ENCODE results near the gene CYP27C1.

Gene CYP27C1

DNA sequence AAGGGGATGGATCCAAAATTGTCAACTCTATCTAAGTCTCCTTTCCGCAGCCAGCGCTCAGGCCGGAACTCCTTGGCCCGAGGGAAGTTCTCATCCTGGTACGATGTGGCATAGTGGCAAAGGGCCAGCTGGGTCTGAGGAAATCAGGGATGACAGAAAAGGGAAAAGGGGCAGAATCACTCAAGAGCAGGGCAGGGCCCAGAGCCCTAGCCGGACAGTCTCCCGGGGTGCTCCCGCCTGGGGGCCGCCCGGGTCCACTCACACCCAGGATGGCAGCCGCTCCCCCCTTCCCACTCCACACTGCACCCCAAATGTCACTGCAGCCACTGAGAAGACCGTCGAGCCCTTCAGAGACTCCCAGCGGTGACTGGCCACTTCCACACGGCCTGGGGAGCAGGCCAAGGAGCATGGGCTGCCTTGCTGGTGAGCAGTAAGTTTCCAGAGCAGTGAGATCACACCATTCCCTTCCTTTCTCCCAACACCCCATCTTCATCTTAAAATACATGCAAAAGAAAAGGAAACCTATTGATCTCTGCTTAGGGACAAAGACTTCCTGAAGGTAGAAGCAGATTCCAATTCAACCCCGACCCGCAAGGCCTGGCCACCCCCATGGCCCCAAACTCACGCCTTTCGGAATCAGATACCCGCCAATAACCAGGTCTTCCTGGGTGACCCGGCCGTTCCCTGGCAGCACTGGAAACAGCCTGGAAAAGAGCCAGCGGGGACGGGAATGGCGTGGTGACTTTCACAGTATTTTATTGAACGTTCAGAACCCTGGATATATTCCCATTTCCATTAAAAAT, 26.7 kb downstream of the CYP27C1 start:
- no peak for DNase-seq (ENCODE audit: low read depth)

DNA sequence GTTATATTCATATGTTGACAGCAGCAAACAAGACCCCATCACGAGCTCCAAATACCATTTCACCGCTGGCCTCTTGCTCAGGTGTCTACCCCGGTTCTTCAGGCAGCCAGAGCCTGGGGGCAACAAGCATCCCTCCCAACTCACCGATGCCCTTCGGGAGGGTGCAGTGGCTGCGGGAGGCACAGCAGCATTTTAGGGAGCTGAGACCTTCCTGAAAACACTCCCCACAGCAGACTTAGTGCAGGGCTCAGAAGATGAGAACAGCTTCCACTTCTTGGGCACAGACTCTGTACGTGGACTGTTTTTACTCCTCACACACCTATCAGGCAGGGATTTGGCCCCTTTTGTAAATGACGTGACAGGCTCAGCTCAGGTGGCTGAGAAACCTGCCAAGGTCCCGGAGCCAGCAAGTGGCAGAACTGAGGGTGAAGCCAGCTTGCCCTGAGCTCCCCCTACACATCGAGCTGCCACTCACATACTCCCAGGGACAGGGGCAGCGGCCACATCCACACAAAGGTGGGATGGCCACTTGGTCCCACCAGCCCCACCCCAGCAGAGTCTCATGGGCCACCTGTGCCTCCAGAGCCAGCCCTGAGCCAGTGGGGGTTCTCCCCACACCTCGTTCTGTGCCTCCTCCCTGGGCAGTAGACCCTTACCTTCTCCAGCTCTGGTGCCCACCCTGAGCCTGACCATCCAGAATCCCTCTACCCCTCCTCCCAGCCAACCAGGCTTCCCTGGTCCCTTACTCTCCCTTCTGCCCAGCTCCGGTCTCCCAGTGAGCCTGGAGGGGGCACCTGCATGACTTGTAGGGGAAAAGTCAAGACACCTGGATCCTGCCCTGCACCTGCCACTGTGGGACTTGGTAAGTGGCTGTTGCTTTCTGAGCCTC, 28.5 kb downstream of the CYP27C1 start:
- no peak for DNase-seq (ENCODE audit: low read depth)

- no peak for DNase-seq (ENCODE audit: low read depth)
Observed at GRCh38 chr2:127188797-127189196, 31.3 kb downstream of the CYP27C1 start.

GRCh38 chr2:127187831-127188230, 32.3 kb downstream of the CYP27C1 start:
- no peak for DNase-seq (ENCODE audit: low read depth)

GRCh38 chr2:127187081-127187775, 32.9 kb downstream of the CYP27C1 start:
- DNase-seq (ENCODE audit: low read depth), result no peak

- DNase-seq (ENCODE audit: low read depth), result no peak
Observed at GRCh38 chr2:127185705-127186104, 34.4 kb downstream of the CYP27C1 start.

DNA sequence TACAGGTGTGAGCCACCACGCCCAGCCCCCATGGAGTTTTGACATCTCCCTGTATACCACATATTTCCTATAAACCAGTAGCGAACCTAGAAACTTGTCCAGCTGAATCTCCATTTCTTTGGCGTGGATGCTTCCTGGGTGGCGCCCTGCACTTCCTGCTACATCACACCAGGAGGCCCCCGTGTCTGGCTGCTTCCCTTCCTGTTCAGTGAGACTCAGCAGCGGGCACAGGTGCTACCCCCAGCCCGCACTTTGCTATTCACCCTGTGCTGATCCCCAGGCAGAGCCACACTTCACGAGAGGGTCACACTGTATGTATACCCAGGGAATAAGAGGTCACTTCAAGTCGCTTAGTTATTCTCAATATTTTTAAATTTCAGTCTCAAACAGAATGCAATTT, 35.0 kb downstream of the CYP27C1 start:
- no peak for DNase-seq (ENCODE audit: low read depth)

- no peak for DNase-seq (ENCODE audit: low read depth)
Observed at GRCh38 chr2:127183771-127184170, 36.3 kb downstream of the CYP27C1 start.

GRCh38 chr2:127182626-127183458, 37.3 kb downstream of the CYP27C1 start:
- no peak for DNase-seq (ENCODE audit: low read depth)

DNA sequence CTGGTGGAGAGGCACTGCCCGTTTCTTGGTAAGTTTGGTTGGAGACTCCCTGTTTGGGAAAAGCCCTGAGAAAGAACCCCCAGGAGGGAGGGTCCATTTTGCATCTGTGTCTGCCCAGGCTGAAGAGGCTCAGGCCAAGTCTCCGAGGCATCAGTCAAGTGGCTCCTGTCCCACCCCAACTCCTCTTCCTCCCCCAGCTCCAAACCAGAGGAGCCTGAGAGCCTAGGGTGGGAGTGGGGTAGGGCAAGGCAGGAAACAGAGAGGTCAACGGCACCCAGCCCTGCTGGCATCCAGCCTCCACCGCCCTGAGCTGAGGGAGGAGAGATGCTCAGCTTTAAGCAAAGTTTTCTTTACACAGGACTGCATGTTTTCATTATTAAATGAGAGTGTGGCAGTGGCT, 38.2 kb downstream of the CYP27C1 start:
- no peak for DNase-seq (ENCODE audit: low read depth)

- no peak for DNase-seq (ENCODE audit: low read depth)
Observed at GRCh38 chr2:127179766-127180165, 40.3 kb downstream of the CYP27C1 start.

GRCh38 chr2:127177617-127178263, 42.4 kb downstream of the CYP27C1 start:
- DNase-seq (ENCODE audit: low read depth), result no peak

- no peak for DNase-seq (ENCODE audit: low read depth)
Observed at GRCh38 chr2:127176371-127177311, 43.5 kb downstream of the CYP27C1 start.

DNA sequence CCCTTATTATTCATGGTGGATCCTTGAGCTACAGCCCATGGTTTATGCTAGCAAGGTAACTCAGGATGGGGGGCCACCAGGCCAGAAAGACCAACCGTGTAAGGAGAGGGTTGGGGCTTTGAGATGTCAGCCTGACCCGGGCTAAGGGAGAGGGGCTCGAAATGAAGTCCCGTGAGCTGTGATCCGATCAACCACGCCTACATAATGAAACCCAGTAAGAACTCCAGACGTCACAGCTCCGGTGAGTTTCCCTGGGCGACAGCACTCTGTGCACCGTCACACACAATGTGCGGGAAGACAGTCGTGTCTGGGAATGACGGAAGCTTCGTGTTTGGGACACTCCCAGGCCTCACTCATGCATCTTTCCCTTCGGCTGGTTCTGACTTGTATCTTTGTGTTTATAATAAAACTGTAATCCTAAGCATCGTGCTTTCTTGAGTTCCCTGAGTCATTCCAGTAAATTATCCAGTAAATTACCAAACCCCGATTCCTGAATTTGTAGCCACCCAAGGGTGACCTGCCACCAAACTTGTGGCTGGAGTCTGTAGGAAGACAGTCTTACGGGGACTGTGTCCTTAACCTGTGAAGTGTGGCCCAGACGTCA, 44.2 kb downstream of the CYP27C1 start:
- no peak for DNase-seq (ENCODE audit: low read depth)

DNA sequence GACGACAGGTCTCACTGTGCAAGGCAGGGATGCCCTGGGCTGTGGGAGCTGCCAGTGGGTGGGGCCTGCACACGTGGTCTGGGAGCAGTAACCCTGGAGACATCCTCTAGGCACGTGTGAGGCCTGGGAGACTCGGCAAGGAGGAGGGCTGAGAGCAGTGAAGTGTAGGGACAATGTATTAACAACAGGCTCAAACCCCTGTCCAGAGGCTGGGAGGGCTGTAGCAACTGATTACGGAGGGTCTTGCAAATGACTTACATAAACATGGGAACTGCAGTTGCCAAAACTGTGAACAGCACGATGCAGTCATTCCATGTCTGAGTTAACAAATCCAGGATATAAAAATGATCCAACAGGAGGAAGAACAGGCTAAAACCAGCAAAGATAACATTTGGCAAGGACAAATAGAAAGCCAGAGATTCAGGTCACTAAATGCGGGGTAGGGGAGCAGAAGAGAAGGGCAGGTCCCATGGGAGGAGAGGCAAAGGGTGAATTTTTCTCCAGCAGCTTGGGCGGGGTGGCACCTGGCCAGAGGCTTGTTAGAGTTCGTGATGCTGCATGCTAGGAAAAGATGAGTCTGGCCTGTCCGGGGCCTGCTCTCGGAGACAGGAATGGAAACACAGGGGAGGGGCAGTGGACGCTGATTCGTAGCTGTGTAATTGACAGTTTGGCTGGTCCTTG, 44.9 kb downstream of the CYP27C1 start:
- DNase-seq (ENCODE audit: low read depth), result no peak

GRCh38 chr2:127174640-127175039, 45.5 kb downstream of the CYP27C1 start:
- no peak for DNase-seq (ENCODE audit: low read depth)

- DNase-seq (ENCODE audit: low read depth), result no peak
Observed at GRCh38 chr2:127174136-127174535, 46.0 kb downstream of the CYP27C1 start.

- DNase-seq (ENCODE audit: low read depth), result no peak
Observed at GRCh38 chr2:127173057-127173456, 47.0 kb downstream of the CYP27C1 start.

DNA sequence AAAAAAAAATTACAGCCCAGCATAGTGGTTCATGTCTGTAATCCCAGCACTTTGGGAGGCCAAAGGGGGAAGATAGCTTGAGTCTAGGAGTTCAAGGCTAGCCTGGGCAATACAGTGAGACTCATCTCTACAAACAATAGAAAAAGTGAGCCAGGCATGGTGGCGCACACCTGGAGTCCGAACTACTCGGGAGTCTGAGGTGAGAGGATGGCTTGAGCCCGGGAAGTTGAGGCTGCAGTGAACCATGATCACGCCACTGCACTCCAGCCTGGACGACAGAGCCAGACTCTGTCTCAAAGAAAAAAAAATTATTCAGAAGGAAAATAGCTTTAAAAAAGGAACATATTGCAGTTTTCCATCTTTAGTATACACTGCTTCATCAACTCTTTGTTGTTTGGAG, 47.8 kb downstream of the CYP27C1 start:
- no peak for DNase-seq (ENCODE audit: low read depth)

All from stimulated activated CD8-positive, alpha-beta memory T cell treated with anti-CD3 and anti-CD28 coated beads, Interleukin-4, amount 100 ng/mL, for 24 hours (primary cell).